Peyer's patch (tissue), 4 donors: ENCODE results near the gene THRAP3. TPM values are rescaled to one million over a fixed set of nuclear protein-coding genes. Genes with fewer than 3 reads are reported as not detected.

Source experiments
- DNase-seq, 3 donors: peaks; one replicate each; pipeline ENCODE4 v3.0.0-alpha.2; 2017 to 2019
- H3K27ac ChIP-seq, 4 donors: fragments of 200-600 bp; sonication (generic); one replicate each; pipeline ENCODE4 v1.5.1; 2016 to 2019
- H3K27me3 ChIP-seq, 2 donors: fragments of 200-600 bp; sonication (generic); one replicate each; pipeline ENCODE4 v1.5.1; 2019
- H3K36me3 ChIP-seq, 3 donors: fragments of 200-600 bp; sonication (generic); one replicate each; pipeline ENCODE4 v1.5.1; 2016 to 2019
- H3K4me1 ChIP-seq, 4 donors: fragments of 200-600 bp; sonication (generic); one replicate each; pipeline ENCODE4 v1.5.1; 2016 to 2019
- H3K4me3 ChIP-seq, 4 donors: fragments of 200-600 bp; sonication (generic); 1 replicate in 3 of 4; 2 replicates in 1 of 4; pipeline ENCODE4 v1.5.1; 2016 to 2019; ENCODE audit warnings: mild to moderate bottlenecking in 1 of 4
- H3K9me3 ChIP-seq, 4 donors: fragments of 200-600 bp; sonication (generic); one replicate each; pipeline ENCODE4 v1.5.1; 2016 to 2019; ENCODE audit warnings: mild to moderate bottlenecking in 1 of 4
- CTCF ChIP-seq, 6 experiments: fragments of 450-650 bp in 4 of 6; fragments of 200-600 bp in 2 of 6; sonication (generic) in 1 of 6; IDR thresholded peaks; one replicate each; pipeline ENCODE4 v1.5.1; 2017 to 2019; ENCODE audit warnings: antibody characterized with exemption in 6 of 6, mild to moderate bottlenecking in 3 of 6, moderate library complexity in 1 of 6
- POLR2A ChIP-seq, 2 donors: fragments of 450-650 bp; IDR thresholded peaks; one replicate each; pipeline ENCODE4 v1.5.1; 2017; ENCODE audit warnings: antibody characterized with exemption in 2 of 2, mild to moderate bottlenecking in 2 of 2, moderate library complexity in 2 of 2
- total RNA-seq, 4 donors: library from RNA; depleted of rRNA; stranded (reverse); fragments of >200 nt; gene quantifications; one replicate each; pipeline ENCODE4 v1.1.0, GENCODE V29; 2016

The THRAP3 gene
- total RNA-seq, 4 donors from 2014 or later, result 49.5 to 99.0 (median 64.4) TPM

- Histone ChIP-seq H3K4me1 (peaks cover 0 to 14% (median 10%) of the 10 kb centered on the region in 4 donors), H3K4me3 (no peak overlapping the region), H3K36me3 (no peaks in the 10 kb centered on the region), H3K27me3 (no peaks in the 10 kb centered on the region), H3K27ac (no peak overlapping the region), H3K9me3 (no peaks in the 10 kb centered on the region)
- DNase-seq, result no peak
- TF ChIP-seq CTCF (IDR thresholded peaks at IDR 0.05) (no peak), POLR2A (IDR thresholded peaks at IDR 0.05) (no peak)
Measured at GRCh38 chr1:36327421-36328087, 103.3 kb downstream of the THRAP3 start.

- no peaks in the 10 kb centered on the region for H3K36me3 ChIP-seq
- no peak for DNase-seq
- peaks cover 0 to 9% (median 7%) of the 10 kb centered on the region in 4 donors for H3K4me1 ChIP-seq
- TF ChIP-seq POLR2A (IDR thresholded peaks at IDR 0.05), result no peak
- no peak for TF ChIP-seq CTCF (IDR thresholded peaks at IDR 0.05)
- no peaks in the 10 kb centered on the region for H3K9me3 ChIP-seq
- no peaks in the 10 kb centered on the region for H3K27me3 ChIP-seq
- no peak overlapping the region for H3K27ac ChIP-seq
- no peak overlapping the region for H3K4me3 ChIP-seq
Measured at GRCh38 chr1:36328088-36328480, 103.8 kb downstream of the THRAP3 start.

- Histone ChIP-seq H3K36me3 (no peaks in the 10 kb centered on the region), H3K27ac (no peak overlapping the region), H3K4me1 (peaks cover 0 to 9% (median 7%) of the 10 kb centered on the region in 4 donors), H3K4me3 (no peak overlapping the region), H3K27me3 (no peaks in the 10 kb centered on the region), H3K9me3 (no peaks in the 10 kb centered on the region)
- TF ChIP-seq POLR2A (IDR thresholded peaks at IDR 0.05) (no peak), CTCF (IDR thresholded peaks at IDR 0.05) (no peak)
- no peak for DNase-seq
Measured at GRCh38 chr1:36328713-36329112, 104.5 kb downstream of the THRAP3 start.

GRCh38 chr1:36329817-36330216 lies 105.6 kb downstream of the THRAP3 start:
- peak in 1 of 3 donors; percentile 15 for DNase-seq
- Histone ChIP-seq H3K27ac (no peak overlapping the region), H3K9me3 (no peaks in the 10 kb centered on the region), H3K4me3 (no peak overlapping the region), H3K27me3 (no peaks in the 10 kb centered on the region), H3K36me3 (no peaks in the 10 kb centered on the region), H3K4me1 (no peaks in the 10 kb centered on the region)
- TF ChIP-seq CTCF (IDR thresholded peaks at IDR 0.05) (no peak), POLR2A (IDR thresholded peaks at IDR 0.05) (no peak)

- Histone ChIP-seq H3K9me3 (no peaks in the 10 kb centered on the region), H3K27ac (no peak overlapping the region)
Measured at GRCh38 chr1:36330940-36331339, 106.7 kb downstream of the THRAP3 start.

More at GRCh38 chr1:36330940-36331339, 106.7 kb downstream of the THRAP3 start:
- H3K27me3 ChIP-seq, result no peaks in the 10 kb centered on the region
- H3K36me3 ChIP-seq, result no peaks in the 10 kb centered on the region
- no peaks in the 10 kb centered on the region for H3K4me1 ChIP-seq
- TF ChIP-seq POLR2A (IDR thresholded peaks at IDR 0.05) (no peak), CTCF (IDR thresholded peaks at IDR 0.05) (no peak)
- DNase-seq, result no peak
- H3K4me3 ChIP-seq, result no peak overlapping the region
